GM12874 (cell line): ENCODE data around the gene HSD17B12.

Source experiments
- TF ChIP-seq, protein P1 (sequence below): IDR thresholded peaks from 2 replicates; pipeline ENCODE4 v1.5.1; 2011; ENCODE audit warnings: low read depth, mild to moderate bottlenecking, control low read depth, low read length, moderate library complexity; ENCODE audit not compliant: insufficient read depth

The HSD17B12 gene

GRCh38 chr11:43690929-43691725, 10.6 kb downstream of the HSD17B12 start:
- TF ChIP-seq, protein P1, sequence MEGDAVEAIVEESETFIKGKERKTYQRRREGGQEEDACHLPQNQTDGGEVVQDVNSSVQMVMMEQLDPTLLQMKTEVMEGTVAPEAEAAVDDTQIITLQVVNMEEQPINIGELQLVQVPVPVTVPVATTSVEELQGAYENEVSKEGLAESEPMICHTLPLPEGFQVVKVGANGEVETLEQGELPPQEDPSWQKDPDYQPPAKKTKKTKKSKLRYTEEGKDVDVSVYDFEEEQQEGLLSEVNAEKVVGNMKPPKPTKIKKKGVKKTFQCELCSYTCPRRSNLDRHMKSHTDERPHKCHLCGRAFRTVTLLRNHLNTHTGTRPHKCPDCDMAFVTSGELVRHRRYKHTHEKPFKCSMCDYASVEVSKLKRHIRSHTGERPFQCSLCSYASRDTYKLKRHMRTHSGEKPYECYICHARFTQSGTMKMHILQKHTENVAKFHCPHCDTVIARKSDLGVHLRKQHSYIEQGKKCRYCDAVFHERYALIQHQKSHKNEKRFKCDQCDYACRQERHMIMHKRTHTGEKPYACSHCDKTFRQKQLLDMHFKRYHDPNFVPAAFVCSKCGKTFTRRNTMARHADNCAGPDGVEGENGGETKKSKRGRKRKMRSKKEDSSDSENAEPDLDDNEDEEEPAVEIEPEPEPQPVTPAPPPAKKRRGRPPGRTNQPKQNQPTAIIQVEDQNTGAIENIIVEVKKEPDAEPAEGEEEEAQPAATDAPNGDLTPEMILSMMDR: no peak

GRCh38 chr11:43691806-43692205, 11.3 kb downstream of the HSD17B12 start:
- TF ChIP-seq, protein P1: no peak

- TF ChIP-seq, protein P1: no peak
Measured at GRCh38 chr11:43693069-43693468, 12.5 kb downstream of the HSD17B12 start.

DNA sequence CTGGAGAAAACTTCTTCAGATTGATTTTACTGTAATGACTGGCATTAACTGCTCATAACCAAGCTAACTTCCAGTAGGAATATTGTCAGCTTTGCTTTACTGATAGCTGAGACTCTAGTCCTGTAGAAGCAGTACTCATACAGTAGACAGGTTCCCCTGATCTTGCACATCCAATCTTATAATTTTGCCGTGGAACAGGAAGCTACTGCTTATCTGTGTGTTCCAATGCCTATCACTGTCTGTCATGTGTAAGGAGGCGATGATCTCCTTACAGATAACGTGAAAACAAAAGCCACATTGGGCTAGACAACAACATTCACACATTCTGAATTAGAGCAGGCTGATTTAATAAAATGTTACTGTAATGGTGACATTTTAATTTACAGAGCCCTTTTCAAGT, 13.2 kb downstream of the HSD17B12 start:
- TF ChIP-seq, protein P1: no peak

GRCh38 chr11:43694477-43694876, 13.9 kb downstream of the HSD17B12 start:
- TF ChIP-seq, protein P1: no peak

DNA sequence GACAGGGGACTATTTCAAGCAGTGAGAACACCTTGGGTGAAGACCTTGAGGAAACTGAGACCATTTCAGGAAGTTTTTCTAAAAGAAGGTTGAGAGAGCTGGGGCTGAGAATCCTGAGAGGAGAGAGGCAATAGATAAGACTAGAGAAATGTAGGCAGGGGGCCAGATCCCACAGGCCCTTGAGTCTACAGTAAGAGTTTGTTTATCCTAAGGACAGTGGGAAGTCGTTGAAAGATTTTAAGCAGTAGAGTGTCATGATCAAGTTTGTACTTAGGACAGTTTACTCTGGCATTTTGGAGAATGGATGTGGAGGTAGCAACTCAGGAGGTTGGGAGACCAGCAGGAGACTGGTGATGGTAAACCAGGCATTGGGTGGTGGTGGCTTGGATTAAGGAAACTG, 17.1 kb downstream of the HSD17B12 start:
- TF ChIP-seq, protein P1: no peak

DNA sequence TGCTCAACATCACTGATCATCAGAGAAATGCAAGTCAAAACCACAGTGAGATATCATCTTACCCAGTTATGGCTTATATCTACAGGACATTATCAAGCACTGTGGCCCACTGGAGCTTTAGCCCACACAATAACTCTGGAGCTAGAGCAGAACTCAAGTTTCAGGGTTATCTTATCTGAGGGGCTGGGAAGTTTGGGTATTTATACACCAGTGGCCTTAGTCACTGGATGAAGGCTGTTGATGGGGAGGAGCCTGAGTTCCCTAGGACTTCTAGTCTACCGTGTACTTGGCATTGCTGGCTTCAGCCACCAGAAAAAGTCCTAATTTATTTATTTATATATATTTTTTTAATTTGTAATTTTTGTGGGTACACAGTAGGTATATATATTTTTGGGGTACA, 19.3 kb downstream of the HSD17B12 start:
- TF ChIP-seq, protein P1: no peak
